ENCODE results near the gene RAF1. TPM values are rescaled to one million over a fixed set of nuclear protein-coding genes. Genes with fewer than 3 reads are reported as not detected.

RAF1 gene
- total and polyA plus RNA-seq, 2 of the 13 experiments (the other 11 are each of a cell fraction or from before 2014, with no cell fraction given), result 72.2 to 91.4 TPM

GRCh38 chr3:12700800-12701199, 36.9 kb upstream of the RAF1 start:
- Histone ChIP-seq H3K4me3 (replicated peaks in 1 of 3; ENCODE audit: insufficient read depth in 1 of 3, low read depth in 2 of 3, low read length in 3 of 3) (no peak overlapping the region), H3K27me3 (ENCODE audit: control insufficient read depth in 1 of 2, insufficient read depth in 2 of 2, low read length in 2 of 2) (peaks cover 0 to 6% of the 10 kb centered on the region in 2 experiments; a peak in 1 of 5 replicates), H3K4me2 (ENCODE audit: low read depth, low read length) (no peak overlapping the region), H2AFZ (ENCODE audit: low read length) (no peak overlapping the region), H3K27ac (ENCODE audit: extremely low read length, insufficient read depth, low read length) (no peak overlapping the region), H3K4me1 (ENCODE audit: insufficient read depth, low read length) (peaks cover 25% of the 10 kb centered on the region; the same call in 1 of the 2 replicates), H3K36me3 (replicated peaks in 1 of 2; ENCODE audit: control insufficient read depth in 1 of 2, insufficient read depth in 2 of 2, low read length in 2 of 2) (no peaks in the 10 kb centered on the region), H4K20me1 (ENCODE audit: insufficient read depth, low read length) (no peaks in the 10 kb centered on the region), H3K9me3 (ENCODE audit: low read length) (no peaks in the 10 kb centered on the region), H3K79me2 (ENCODE audit: insufficient read depth, low read length) (no peaks in the 10 kb centered on the region), H3K9ac (ENCODE audit: insufficient read depth, low read depth, low read length) (no peak overlapping the region)
- WGBS (ENCODE audit: low lambda C conversion rate), result 3% methylated on average over 2 of the region's 2 CpGs
- in situ Hi-C loops (cut with HindIII; ENCODE audit: extremely low pct_ligation_motif_present, low pct_unique_long_range_greater_than_20kb), result no loop called here
- TF ChIP-seq TSC22D2 (CRISPR knock-in tag; IDR thresholded peaks at IDR 0.05; ENCODE audit: borderline replicate concordance) (no peak), YY1 (IDR thresholded peaks at IDR 0.05; ENCODE audit: insufficient read depth, insufficient replicate concordance, low read depth, low read length) (no peak), ZNF775 (CRISPR knock-in tag; IDR thresholded peaks at IDR 0.05; ENCODE audit: borderline replicate concordance) (no peak), ZNF589 (CRISPR knock-in tag; conservative IDR thresholded peaks at IDR 0.05) (no peak), MLXIP (CRISPR knock-in tag; IDR thresholded peaks at IDR 0.05; ENCODE audit: borderline replicate concordance) (no peak), ZNF761 (CRISPR knock-in tag; conservative IDR thresholded peaks at IDR 0.05) (no peak), GMEB1 (CRISPR knock-in tag; IDR thresholded peaks at IDR 0.05; ENCODE audit: borderline replicate concordance) (no peak), RBM22 (optimal IDR thresholded peaks at IDR 0.05; ENCODE audit: low read length) (no peak)
- TF ChIP-seq, protein P1, sequence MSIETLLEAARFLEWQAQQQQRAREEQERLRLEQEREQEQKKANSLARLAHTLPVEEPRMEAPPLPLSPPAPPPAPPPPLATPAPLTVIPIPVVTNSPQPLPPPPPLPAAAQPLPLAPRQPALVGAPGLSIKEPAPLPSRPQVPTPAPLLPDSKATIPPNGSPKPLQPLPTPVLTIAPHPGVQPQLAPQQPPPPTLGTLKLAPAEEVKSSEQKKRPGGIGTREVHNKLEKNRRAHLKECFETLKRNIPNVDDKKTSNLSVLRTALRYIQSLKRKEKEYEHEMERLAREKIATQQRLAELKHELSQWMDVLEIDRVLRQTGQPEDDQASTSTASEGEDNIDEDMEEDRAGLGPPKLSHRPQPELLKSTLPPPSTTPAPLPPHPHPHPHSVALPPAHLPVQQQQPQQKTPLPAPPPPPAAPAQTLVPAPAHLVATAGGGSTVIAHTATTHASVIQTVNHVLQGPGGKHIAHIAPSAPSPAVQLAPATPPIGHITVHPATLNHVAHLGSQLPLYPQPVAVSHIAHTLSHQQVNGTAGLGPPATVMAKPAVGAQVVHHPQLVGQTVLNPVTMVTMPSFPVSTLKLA (IDR thresholded peaks at IDR 0.05), result no peak
- TF ChIP-seq, protein P2, sequence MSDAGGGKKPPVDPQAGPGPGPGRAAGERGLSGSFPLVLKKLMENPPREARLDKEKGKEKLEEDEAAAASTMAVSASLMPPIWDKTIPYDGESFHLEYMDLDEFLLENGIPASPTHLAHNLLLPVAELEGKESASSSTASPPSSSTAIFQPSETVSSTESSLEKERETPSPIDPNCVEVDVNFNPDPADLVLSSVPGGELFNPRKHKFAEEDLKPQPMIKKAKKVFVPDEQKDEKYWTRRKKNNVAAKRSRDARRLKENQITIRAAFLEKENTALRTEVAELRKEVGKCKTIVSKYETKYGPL (CRISPR knock-in tag; IDR thresholded peaks at IDR 0.05), result no peak
- TF ChIP-seq, protein P3, sequence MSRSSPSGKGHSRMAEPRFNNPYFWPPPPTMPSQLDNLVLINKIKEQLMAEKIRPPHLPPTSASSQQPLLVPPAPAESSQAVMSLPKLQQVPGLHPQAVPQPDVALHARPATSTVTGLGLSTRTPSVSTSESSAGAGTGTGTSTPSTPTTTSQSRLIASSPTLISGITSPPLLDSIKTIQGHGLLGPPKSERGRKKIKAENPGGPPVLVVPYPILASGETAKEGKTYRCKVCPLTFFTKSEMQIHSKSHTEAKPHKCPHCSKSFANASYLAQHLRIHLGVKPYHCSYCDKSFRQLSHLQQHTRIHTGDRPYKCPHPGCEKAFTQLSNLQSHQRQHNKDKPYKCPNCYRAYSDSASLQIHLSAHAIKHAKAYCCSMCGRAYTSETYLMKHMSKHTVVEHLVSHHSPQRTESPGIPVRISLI (CRISPR knock-in tag; IDR thresholded peaks at IDR 0.05; ENCODE audit: borderline replicate concordance), result no peak
- TF ChIP-seq, protein P4, sequence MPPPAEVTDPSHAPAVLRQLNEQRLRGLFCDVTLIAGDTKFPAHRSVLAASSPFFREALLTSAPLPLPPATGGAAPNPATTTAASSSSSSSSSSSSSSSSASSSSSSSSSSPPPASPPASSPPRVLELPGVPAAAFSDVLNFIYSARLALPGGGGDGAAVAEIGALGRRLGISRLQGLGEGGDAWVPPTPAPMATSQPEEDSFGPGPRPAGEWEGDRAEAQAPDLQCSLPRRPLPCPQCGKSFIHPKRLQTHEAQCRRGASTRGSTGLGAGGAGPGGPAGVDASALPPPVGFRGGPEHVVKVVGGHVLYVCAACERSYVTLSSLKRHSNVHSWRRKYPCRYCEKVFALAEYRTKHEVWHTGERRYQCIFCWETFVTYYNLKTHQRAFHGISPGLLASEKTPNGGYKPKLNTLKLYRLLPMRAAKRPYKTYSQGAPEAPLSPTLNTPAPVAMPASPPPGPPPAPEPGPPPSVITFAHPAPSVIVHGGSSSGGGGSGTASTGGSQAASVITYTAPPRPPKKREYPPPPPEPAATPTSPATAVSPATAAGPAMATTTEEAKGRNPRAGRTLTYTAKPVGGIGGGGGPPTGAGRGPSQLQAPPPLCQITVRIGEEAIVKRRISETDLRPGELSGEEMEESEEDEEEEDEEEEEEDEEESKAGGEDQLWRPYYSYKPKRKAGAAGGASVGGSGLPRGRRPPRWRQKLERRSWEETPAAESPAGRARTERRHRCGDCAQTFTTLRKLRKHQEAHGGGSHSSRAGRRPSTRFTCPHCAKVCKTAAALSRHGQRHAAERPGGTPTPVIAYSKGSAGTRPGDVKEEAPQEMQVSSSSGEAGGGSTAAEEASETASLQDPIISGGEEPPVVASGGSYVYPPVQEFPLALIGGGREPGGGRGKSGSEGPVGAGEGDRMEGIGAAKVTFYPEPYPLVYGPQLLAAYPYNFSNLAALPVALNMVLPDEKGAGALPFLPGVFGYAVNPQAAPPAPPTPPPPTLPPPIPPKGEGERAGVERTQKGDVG (CRISPR knock-in tag; IDR thresholded peaks at IDR 0.05; ENCODE audit: borderline replicate concordance), result no peak
- no peak for FAIRE-seq
- no TSS peak for BruUV-seq (replicated peaks)
- ChIA-PET CTCF (ENCODE audit: low intra/inter-chr PET ratio, low total read pairs) (no interaction called here), POLR2A (no interaction called here)
- intact Hi-C loops (cut with micrococcal nuclease; ENCODE audit: unreplicated experiment), result no loop called here
- no peak for DNase-seq (ENCODE audit: low spot score)
- ATAC-seq, result peak; percentile 28; the same call in 1 of the 3 replicates
